BJ (cell line): ENCODE data around the gene LYPD8. TPM values are rescaled to one million over a fixed set of nuclear protein-coding genes. Genes with fewer than 3 reads are reported as not detected.

Source experiments
- CTCF ChIA-PET: fragments of 350-600 bp; formaldehyde crosslinking; extraction: SDS; loops from one replicate; lab custom pipeline; 2021; ENCODE audit warnings: antibody characterized with exemption, inconsistent platforms; lab: Yijun Ruan, JAX
- POLR2A ChIA-PET: fragments of 300-600 bp; sonication (Branson Sonifier 250); formaldehyde crosslinking; extraction: SDS; loops from one replicate; lab custom pipeline; 2021; ENCODE audit warnings: antibody characterized with exemption; lab: Charles Lee
- DNase-seq: peaks from one replicate; pipeline ENCODE4 v3.0.0-alpha.2; 2011; ENCODE audit warnings: low read depth
- H3K27me3 ChIP-seq: 2 replicates; pipeline ENCODE4 v1.6.0; 2011; ENCODE audit warnings: low read length; ENCODE audit not compliant: control insufficient read depth, insufficient read depth
- H3K36me3 ChIP-seq: 2 replicates; pipeline ENCODE4 v1.5.1; 2011; ENCODE audit warnings: low read length; ENCODE audit not compliant: control insufficient read depth, insufficient read depth
- H3K4me3 ChIP-seq: 2 replicates; pipeline ENCODE4 v1.5.1; 2011; ENCODE audit warnings: low read depth, mild to moderate bottlenecking, control low read depth, low read length
- CTCF ChIP-seq: IDR thresholded peaks from 2 replicates; pipeline ENCODE4 v1.5.1; 2011; ENCODE audit warnings: low read depth, mild to moderate bottlenecking, control low read depth, inconsistent platforms, low read length, moderate library complexity; ENCODE audit not compliant: insufficient read depth
- polyA plus RNA-seq: library from polyadenylated mRNA; depleted of rRNA; stranded (reverse); fragments of >200 nt; gene quantifications from 2 replicates; pipeline ENCODE4 v1.2.3, GENCODE V29; 2011

The LYPD8 gene
- polyA plus RNA-seq, 1 experiment = not detected

- TF ChIP-seq CTCF = no peak
- no peaks in the 10 kb centered on the region for H3K36me3 ChIP-seq
- no peak for DNase-seq
- H3K4me3 ChIP-seq = no peak overlapping the region
- ChIA-PET POLR2A (no interaction called here), CTCF (no interaction called here)
- no peaks in the 10 kb centered on the region for H3K27me3 ChIP-seq
Measured at GRCh38 chr1:248758352-248758751, 2.8 kb upstream of the LYPD8 start.

- ChIA-PET CTCF (no interaction called here), POLR2A (no interaction called here)
- Histone ChIP-seq H3K27me3 (no peaks in the 10 kb centered on the region), H3K36me3 (no peaks in the 10 kb centered on the region), H3K4me3 (no peak overlapping the region)
- no peak for DNase-seq
- no peak for TF ChIP-seq CTCF
Measured at GRCh38 chr1:248757784-248758195, 2.2 kb upstream of the LYPD8 start.

GRCh38 chr1:248756636-248757035, 1.1 kb upstream of the LYPD8 start:
- DNase-seq = no peak
- Histone ChIP-seq H3K36me3 (no peaks in the 10 kb centered on the region), H3K27me3 (no peaks in the 10 kb centered on the region), H3K4me3 (no peak overlapping the region)
- CTCF ChIA-PET = no interaction called here
- POLR2A ChIA-PET = no interaction called here
- TF ChIP-seq CTCF = no peak

GRCh38 chr1:248756151-248756550, 592 bp upstream of the LYPD8 start:
- TF ChIP-seq CTCF = no peak
- POLR2A ChIA-PET = no interaction called here
- CTCF ChIA-PET = no interaction called here

GRCh38 chr1:248753708-248754280, 1.8 kb downstream of the LYPD8 start:
- no peak for DNase-seq
- no peak overlapping the region for H3K4me3 ChIP-seq
- ChIA-PET CTCF (no interaction called here), POLR2A (no interaction called here)
- no peak for TF ChIP-seq CTCF
- H3K27me3 ChIP-seq = no peaks in the 10 kb centered on the region
- H3K36me3 ChIP-seq = no peaks in the 10 kb centered on the region

More at GRCh38 chr1:248756151-248756550, 592 bp upstream of the LYPD8 start:
- DNase-seq = no peak
- H3K27me3 ChIP-seq = no peaks in the 10 kb centered on the region
- no peaks in the 10 kb centered on the region for H3K36me3 ChIP-seq
- no peak overlapping the region for H3K4me3 ChIP-seq
